Measurements from ENCODE around the gene SCYGR4.

DNA sequence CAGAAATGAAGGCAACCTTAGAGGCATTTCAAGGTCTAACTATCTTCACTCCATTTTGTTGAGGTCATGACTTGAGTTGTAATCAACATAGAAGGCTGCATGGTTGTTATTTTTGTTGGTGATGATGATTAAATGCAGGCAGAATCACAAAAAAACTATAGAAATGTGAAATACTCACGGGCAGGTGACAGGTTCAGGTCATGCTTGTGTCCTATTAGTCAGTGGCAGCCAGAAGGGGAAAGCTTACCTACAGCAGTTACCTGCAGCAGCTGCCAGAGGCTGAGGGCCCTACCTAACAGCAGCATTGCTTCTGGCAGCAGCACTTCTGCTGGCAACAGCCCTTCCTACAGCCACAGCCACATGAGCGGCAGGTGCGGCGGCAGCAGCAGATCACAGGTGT lies 3.1 kb upstream of the SCYGR4 start:
- TF ChIP-seq, protein P1, sequence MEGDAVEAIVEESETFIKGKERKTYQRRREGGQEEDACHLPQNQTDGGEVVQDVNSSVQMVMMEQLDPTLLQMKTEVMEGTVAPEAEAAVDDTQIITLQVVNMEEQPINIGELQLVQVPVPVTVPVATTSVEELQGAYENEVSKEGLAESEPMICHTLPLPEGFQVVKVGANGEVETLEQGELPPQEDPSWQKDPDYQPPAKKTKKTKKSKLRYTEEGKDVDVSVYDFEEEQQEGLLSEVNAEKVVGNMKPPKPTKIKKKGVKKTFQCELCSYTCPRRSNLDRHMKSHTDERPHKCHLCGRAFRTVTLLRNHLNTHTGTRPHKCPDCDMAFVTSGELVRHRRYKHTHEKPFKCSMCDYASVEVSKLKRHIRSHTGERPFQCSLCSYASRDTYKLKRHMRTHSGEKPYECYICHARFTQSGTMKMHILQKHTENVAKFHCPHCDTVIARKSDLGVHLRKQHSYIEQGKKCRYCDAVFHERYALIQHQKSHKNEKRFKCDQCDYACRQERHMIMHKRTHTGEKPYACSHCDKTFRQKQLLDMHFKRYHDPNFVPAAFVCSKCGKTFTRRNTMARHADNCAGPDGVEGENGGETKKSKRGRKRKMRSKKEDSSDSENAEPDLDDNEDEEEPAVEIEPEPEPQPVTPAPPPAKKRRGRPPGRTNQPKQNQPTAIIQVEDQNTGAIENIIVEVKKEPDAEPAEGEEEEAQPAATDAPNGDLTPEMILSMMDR (IDR thresholded peaks at IDR 0.05): no peak
- TF ChIP-seq POLR2A (IDR thresholded peaks at IDR 0.05): no peak

Measured in esophagus squamous epithelium (tissue), 4 donors.